Keratinocyte (primary cell): ENCODE data around the gene PPP2R5A.

Experiments
- CTCF ChIP-seq, 3 experiments: IDR thresholded peaks in 1 of 3; conservative IDR thresholded peaks in 1 of 3; optimal IDR thresholded peaks in 1 of 3; 2 replicates in 2 of 3; 3 replicates in 1 of 3; pipeline versions ENCODE3 to v1.5.1; 2011; ENCODE audit warnings: low read length in 3 of 3, mild to moderate bottlenecking in 3 of 3, moderate library complexity in 2 of 3, control low read depth in 1 of 3, inconsistent platforms in 1 of 3; ENCODE audit not compliant: insufficient read depth in 2 of 3; ENCODE audit errors: extremely low read depth in 1 of 3
- EZH2 ChIP-seq: IDR thresholded peaks from one replicate; pipeline ENCODE4 v1.6.1; 2012; ENCODE audit warnings: inconsistent platforms, mild to moderate bottlenecking, low read length, moderate library complexity

- no peak for TF ChIP-seq CTCF (optimal IDR thresholded peaks at IDR 0.05 in 1 of 3, IDR thresholded peaks at IDR 0.05 in 1 of 3, conservative IDR thresholded peaks at IDR 0.05 in 1 of 3; ENCODE audit: extremely low read depth in 1 of 3, insufficient read depth in 2 of 3, low read length in 3 of 3)
- no peak for TF ChIP-seq EZH2
These were observed 38.0 kb upstream of the PPP2R5A start for GRCh38 chr1:212247179-212247721.
